WTC11 (cell line): ENCODE data around the gene KIAA1328.

Experiments
- ATF1 ChIP-seq: sonication (generic); formaldehyde crosslinking; IDR thresholded peaks from 2 replicates; pipeline ENCODE4 v1.8.1; 2023; ENCODE audit warnings: mild to moderate bottlenecking, moderate library complexity, missing genetic modification reagents
- ATF2 ChIP-seq: sonication (generic); formaldehyde crosslinking; IDR thresholded peaks from 2 replicates; pipeline ENCODE4 v1.8.1; 2022; ENCODE audit warnings: low read depth, missing genetic modification reagents, borderline replicate concordance
- CREM ChIP-seq: sonication (generic); formaldehyde crosslinking; IDR thresholded peaks from 2 replicates; pipeline ENCODE4 v1.8.1; 2022; ENCODE audit warnings: mild to moderate bottlenecking, missing genetic modification reagents, moderate library complexity
- CTCF ChIP-seq: fragments of 200-600 bp; IDR thresholded peaks from 2 replicates; pipeline ENCODE4 v1.8.0; 2022; ENCODE audit warnings: antibody characterized with exemption
- FOXJ3 ChIP-seq: sonication (generic); formaldehyde crosslinking; IDR thresholded peaks from 2 replicates; pipeline ENCODE4 v1.9.0; 2021; ENCODE audit warnings: missing genetic modification reagents, mild to moderate bottlenecking, borderline replicate concordance
- FOXP1 ChIP-seq: sonication (generic); formaldehyde crosslinking; IDR thresholded peaks from 2 replicates; pipeline ENCODE4 v1.8.0; 2022; ENCODE audit warnings: missing genetic modification reagents, mild to moderate bottlenecking, moderate library complexity, borderline replicate concordance
- JUN ChIP-seq: sonication (generic); formaldehyde crosslinking; IDR thresholded peaks from 2 replicates; pipeline ENCODE4 v1.8.0; 2023; ENCODE audit warnings: mild to moderate bottlenecking, missing genetic modification reagents
- NFE2L1 ChIP-seq: sonication (generic); formaldehyde crosslinking; IDR thresholded peaks from 2 replicates; pipeline ENCODE4 v1.8.1; 2023; ENCODE audit warnings: missing genetic modification reagents
- NR1H2 ChIP-seq: sonication (generic); formaldehyde crosslinking; IDR thresholded peaks from 2 replicates; pipeline ENCODE4 v1.9.0; 2021; ENCODE audit warnings: mild to moderate bottlenecking, moderate library complexity, missing genetic modification reagents
- TP53 ChIP-seq: sonication (generic); formaldehyde crosslinking; IDR thresholded peaks from 2 replicates; pipeline ENCODE4 v1.8.1; 2023; ENCODE audit warnings: mild to moderate bottlenecking, missing genetic modification reagents
- ZNF425 ChIP-seq: fragments of 250-450 bp; sonication (Bioruptor Pico); conservative IDR thresholded peaks from 2 replicates; pipeline ENCODE4 v1.9.0; 2021; ENCODE audit warnings: mild to moderate bottlenecking
- ZNF671 ChIP-seq: fragments of 250-450 bp; sonication (Bioruptor Pico); IDR thresholded peaks from 2 replicates; pipeline ENCODE4 v1.8.0; 2021; ENCODE audit warnings: mild to moderate bottlenecking
- TF ChIP-seq, protein P1 (sequence below): sonication (generic); formaldehyde crosslinking; conservative IDR thresholded peaks from 2 replicates; pipeline ENCODE4 v1.8.1; 2022; ENCODE audit warnings: mild to moderate bottlenecking, missing genetic modification reagents
- TF ChIP-seq, protein P2 (sequence below): sonication (generic); formaldehyde crosslinking; IDR thresholded peaks from 2 replicates; pipeline ENCODE4 v1.8.1; 2023; ENCODE audit warnings: mild to moderate bottlenecking, missing genetic modification reagents

DNA sequence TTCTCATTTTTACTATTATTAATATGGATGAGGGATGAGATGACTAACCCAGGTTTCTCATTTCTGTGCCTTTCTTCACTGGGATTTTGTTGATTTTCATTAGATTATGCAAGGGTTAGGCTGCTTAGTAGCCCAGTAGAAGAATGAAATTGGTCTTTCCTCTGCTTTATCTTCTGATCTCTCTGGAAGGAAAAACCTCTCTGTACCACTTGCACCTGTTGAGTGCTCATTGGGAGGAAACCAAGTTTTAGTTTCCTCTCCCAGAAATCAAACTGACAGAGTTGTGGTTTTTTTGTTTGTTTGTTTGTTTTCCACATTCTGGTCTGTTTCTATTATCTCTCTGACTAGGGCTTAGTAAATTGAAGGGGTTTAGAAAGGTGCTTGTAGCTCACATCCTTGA is 60.8 kb downstream of the KIAA1328 start:
- TF ChIP-seq CTCF = no peak
- no peak for TF ChIP-seq FOXP1
- TF ChIP-seq ATF1 (CRISPR knock-in tag) = no peak
- TF ChIP-seq, protein P1, sequence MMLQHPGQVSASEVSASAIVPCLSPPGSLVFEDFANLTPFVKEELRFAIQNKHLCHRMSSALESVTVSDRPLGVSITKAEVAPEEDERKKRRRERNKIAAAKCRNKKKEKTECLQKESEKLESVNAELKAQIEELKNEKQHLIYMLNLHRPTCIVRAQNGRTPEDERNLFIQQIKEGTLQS (CRISPR knock-in tag) = no peak
- TF ChIP-seq ATF2 (CRISPR knock-in tag) = no peak
- TF ChIP-seq NFE2L1 (CRISPR knock-in tag) = no peak
- TF ChIP-seq CREM (CRISPR knock-in tag) = no peak
- TF ChIP-seq ZNF425 (CRISPR knock-in tag) = no peak
- TF ChIP-seq, protein P2, sequence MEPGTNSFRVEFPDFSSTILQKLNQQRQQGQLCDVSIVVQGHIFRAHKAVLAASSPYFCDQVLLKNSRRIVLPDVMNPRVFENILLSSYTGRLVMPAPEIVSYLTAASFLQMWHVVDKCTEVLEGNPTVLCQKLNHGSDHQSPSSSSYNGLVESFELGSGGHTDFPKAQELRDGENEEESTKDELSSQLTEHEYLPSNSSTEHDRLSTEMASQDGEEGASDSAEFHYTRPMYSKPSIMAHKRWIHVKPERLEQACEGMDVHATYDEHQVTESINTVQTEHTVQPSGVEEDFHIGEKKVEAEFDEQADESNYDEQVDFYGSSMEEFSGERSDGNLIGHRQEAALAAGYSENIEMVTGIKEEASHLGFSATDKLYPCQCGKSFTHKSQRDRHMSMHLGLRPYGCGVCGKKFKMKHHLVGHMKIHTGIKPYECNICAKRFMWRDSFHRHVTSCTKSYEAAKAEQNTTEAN = no peak
- TF ChIP-seq TP53 (CRISPR knock-in tag) = no peak
- no peak for TF ChIP-seq ZNF671
- no peak for TF ChIP-seq FOXJ3 (CRISPR knock-in tag)
- TF ChIP-seq NR1H2 (CRISPR knock-in tag) = no peak
- no peak for TF ChIP-seq JUN
